HG02759 (cell line): ENCODE measurements around the gene BRD8.

Experiments
- ATAC-seq: cut with Tn5 transposase; IDR thresholded peaks from one replicate; pipeline ENCODE4 v1.9.1; 2021; ENCODE audit warnings: mild to moderate bottlenecking, moderate library complexity; ENCODE audit not compliant: unreplicated experiment

BRD8 gene

GRCh38 chr5:138107213-138107612 lies 71.2 kb downstream of the BRD8 start:
- ATAC-seq: no peak

GRCh38 chr5:138105709-138106108 lies 72.7 kb downstream of the BRD8 start:
- no peak for ATAC-seq

GRCh38 chr5:138103319-138103637 lies 75.2 kb downstream of the BRD8 start:
- ATAC-seq: no peak

GRCh38 chr5:138102454-138103318 lies 75.7 kb downstream of the BRD8 start:
- no peak for ATAC-seq

GRCh38 chr5:138096997-138097828 lies 81.2 kb downstream of the BRD8 start:
- no peak for ATAC-seq

GRCh38 chr5:138096363-138096762 lies 82.1 kb downstream of the BRD8 start:
- no peak for ATAC-seq

GRCh38 chr5:138095100-138095907 lies 83.1 kb downstream of the BRD8 start:
- ATAC-seq: no peak

GRCh38 chr5:138093036-138093435 lies 85.4 kb downstream of the BRD8 start:
- no peak for ATAC-seq

GRCh38 chr5:138092301-138092700 lies 86.1 kb downstream of the BRD8 start:
- ATAC-seq: no peak

GRCh38 chr5:138091685-138092084 lies 86.7 kb downstream of the BRD8 start:
- ATAC-seq: no peak
